Neural cell (in vitro differentiated cells): ENCODE data around the gene CASP3.

Experiments
- CTCF ChIP-seq: fragments of 450-650 bp; IDR thresholded peaks from 2 replicates; pipeline ENCODE4 v1.5.1; 2014; ENCODE audit warnings: antibody characterized with exemption, mild to moderate bottlenecking, moderate library complexity; ENCODE audit not compliant: poor library complexity, severe bottlenecking
- TAF1 ChIP-seq: IDR thresholded peaks from 2 replicates; pipeline ENCODE4 v1.6.1; 2012; ENCODE audit warnings: low read depth

GRCh38 chr4:184583738-184584502 lies 65.3 kb downstream of the CASP3 start:
- TF ChIP-seq CTCF (no peak), TAF1 (no peak)
